Measurements from ENCODE around the gene DIS3L2. TPM values are rescaled to one million over a fixed set of nuclear protein-coding genes. Genes with fewer than 3 reads are reported as not detected.

DIS3L2 gene
- total and polyA plus RNA-seq, 2 experiments from 2014 or later = 15.2 to 25.3 TPM

- H3K4me3 Mint-ChIP-seq = no peak overlapping the region
- Histone ChIP-seq H4K20me1 (replicated peaks; ENCODE audit: insufficient read depth) (no peaks in the 10 kb centered on the region), H3K4me3 (no peak overlapping the region), H3K27me3 (ENCODE audit: insufficient read depth) (no peaks in the 10 kb centered on the region), H3K4me1 (ENCODE audit: insufficient read depth) (no peaks in the 10 kb centered on the region), H3F3A (replicated peaks; ENCODE audit: low read depth) (no peaks in the 10 kb centered on the region), H3K4me2 (no peak overlapping the region), H3K9me2 (ENCODE audit: insufficient read depth) (no peaks in the 10 kb centered on the region), H3K79me2 (replicated peaks; ENCODE audit: insufficient read depth) (no peaks in the 10 kb centered on the region), H3K27ac (ENCODE audit: low read depth) (no peak overlapping the region), H3K36me3 (ENCODE audit: insufficient read depth) (no peaks in the 10 kb centered on the region), H2AFZ (no peak overlapping the region)
- no peak for DNase-seq (ENCODE audit: low spot score)
- peaks cover 13% of the 10 kb centered on the region for H3K36me3 Mint-ChIP-seq (ENCODE audit: low read depth)
- peaks cover 15% of the 10 kb centered on the region for H3K9me3 Mint-ChIP-seq
- TF ChIP-seq EZH2phosphoT487 (IDR thresholded peaks at IDR 0.05; ENCODE audit: unreplicated experiment) = no peak
- no peak for TF ChIP-seq EZH2 (IDR thresholded peaks at IDR 0.05; ENCODE audit: low read depth, unreplicated experiment)
- no peak for TF ChIP-seq REST (IDR thresholded peaks at IDR 0.05; ENCODE audit: unreplicated experiment)
- TF ChIP-seq ZNF462 (CRISPR knock-in tag; IDR thresholded peaks at IDR 0.05) = no peak
- no peak for TF ChIP-seq STAT1 (IDR thresholded peaks at IDR 0.05; ENCODE audit: unreplicated experiment)
- H3K4me1 Mint-ChIP-seq = peaks cover 4% of the 10 kb centered on the region; the same call in 2 of the 3 replicates
- no peak overlapping the region for H3K27ac Mint-ChIP-seq
- no peak for ATAC-seq
- H3K27me3 Mint-ChIP-seq (ENCODE audit: insufficient read depth, low read depth, poor library complexity) = no peaks in the 10 kb centered on the region
Observed at GRCh38 chr2:232308986-232309385, 347.5 kb downstream of the DIS3L2 start.
